Thoracic aorta endothelial cell (primary cell): Measurements from ENCODE around the gene GLG1. TPM values are rescaled to one million over a fixed set of nuclear protein-coding genes. Genes with fewer than 3 reads are reported as not detected.

Source experiments
- small RNA-seq: library from RNA; depleted of rRNA; stranded (forward); fragments of <200 nt; gene quantifications from one replicate; pipeline ENCODE3, GENCODE V24; 2012
- total RNA-seq: library from RNA; depleted of rRNA; stranded (reverse); fragments of >200 nt; gene quantifications from 2 replicates; pipeline ENCODE4 v1.2.3, GENCODE V29; 2012

Gene GLG1
- 167 and 168 TPM in 2 replicates for total RNA-seq

DNA sequence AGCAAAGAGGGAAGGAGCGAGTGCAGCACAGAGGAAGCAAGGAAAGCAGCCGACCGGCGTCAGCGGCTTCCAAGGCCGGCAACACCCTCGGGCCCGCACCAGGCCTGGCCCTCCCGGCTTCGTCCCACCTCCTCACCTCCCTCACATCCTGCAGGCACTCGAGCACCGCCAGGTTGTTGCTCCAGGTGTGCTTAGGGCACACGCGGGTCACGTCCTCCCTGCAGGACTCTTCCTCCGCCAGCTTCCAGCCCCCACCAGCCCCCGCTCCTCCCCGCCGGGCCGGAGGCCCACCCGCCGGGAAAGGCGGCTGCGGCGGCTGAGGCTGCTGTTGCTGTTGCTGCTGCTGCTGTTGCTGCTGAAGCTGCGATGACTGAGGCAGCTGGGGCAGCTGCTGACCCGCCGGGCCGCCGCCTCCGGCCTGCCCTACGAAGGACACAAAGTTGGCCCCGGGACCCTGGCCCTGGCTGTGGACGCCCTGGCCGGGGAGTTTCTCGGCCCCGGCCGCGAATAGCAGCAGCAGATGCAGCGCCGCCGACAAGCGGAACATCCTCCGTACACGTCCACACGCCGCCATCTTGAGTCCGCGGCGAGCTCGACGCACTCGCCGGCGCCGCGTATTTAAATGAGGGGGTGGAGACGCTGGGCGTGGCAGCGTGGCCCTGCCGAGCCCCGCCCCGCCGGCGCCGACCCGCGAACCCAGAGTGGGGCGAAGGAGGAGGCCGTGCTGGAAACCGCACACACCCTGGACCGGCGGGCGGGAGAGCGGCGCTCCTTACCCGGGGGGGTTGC lies at the start of gene GLG1:
GLG1 (minus strand) TSS at position 594 of the 789 bp plus-strand sequence; CDS start at position 574, 20 bp downstream.

DNA sequence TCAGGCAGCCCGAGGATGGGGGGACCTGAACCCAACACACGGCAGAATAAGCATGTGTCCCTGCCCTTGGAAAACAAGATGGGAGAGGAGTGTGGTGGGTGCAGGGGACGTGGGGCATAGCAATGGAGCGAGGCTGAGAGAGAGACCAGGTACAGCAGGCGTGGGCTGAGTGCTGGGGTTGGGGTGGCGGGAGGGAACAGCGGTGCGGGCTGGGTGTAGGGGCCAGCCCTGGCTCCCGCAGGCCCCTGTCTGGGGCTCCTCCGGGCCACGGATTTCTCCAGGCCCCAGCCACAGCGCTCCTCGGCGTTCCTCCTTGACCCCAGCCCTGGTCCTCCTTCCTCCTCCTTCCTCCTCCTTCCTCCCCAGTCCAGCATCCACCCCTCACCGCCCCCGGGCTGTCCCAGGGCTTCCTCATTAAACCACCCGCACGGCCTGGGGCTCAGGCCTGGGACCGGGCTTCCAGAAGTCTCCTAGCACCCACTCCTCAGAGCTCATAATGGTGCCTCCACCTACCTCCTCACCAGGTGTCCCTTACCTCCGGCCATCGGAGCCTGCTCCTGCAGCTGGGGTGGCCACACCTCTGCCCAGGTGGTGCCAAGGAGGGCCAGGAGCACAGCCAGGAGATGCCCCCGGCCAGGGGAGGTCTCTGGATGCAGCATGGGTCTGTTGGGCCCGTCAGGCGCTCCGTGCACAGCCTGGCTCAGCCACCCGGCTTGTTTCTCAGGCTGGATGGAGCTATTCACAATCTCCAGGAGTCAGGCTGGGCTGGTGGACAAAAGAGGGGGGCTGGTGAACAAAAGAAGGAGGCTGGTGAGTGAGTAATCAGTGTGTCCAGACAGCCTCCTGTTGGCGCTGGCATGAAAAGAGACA lies 186.1 kb downstream of the GLG1 start, which contains the start of gene CLEC18B:
CLEC18B (minus strand) TSS at position 867 of the 870 bp plus-strand sequence; CDS start at position 659, 208 bp downstream.

Small RNA genes within 50 kb of the gene (small RNA-seq; reads per million reads assigned to genes)
- gene RF00019 (not detected), gene RNU6-237P (not detected)

Other genes with a start within 250 kb of the GLG1 start
- gene NPIPB15, start 230.8 kb downstream of the GLG1 start, total RNA-seq, result 0.27 and 0.50 TPM in 2 replicates
- gene CLEC18B, start 185.6 kb downstream of the GLG1 start, total RNA-seq, result 0.22 and 0.40 TPM in 2 replicates
- gene RFWD3, start 59.8 kb upstream of the GLG1 start, total RNA-seq, result 44.7 and 56.7 TPM in 2 replicates
- gene MLKL, start 93.7 kb upstream of the GLG1 start, total RNA-seq, result 46.9 and 57.6 TPM in 2 replicates
- not detected in 2 replicates for gene FA2H, start 167.7 kb upstream of the GLG1 start, total RNA-seq